Stimulated activated naive CD8-positive, alpha-beta T cell treated with anti-CD3 and anti-CD28 coated beads, Interleukin-15, Interleukin-2, amounts not matched to agents 100 ng/mL and 50 ng/mL, for 24 hours (primary cell): Measurements from ENCODE around the gene MRPS2.

Source experiments
- H3K27ac Mint-ChIP-seq: one replicate; pipeline ENCODE4 v1.8.0; 2021; ENCODE audit warnings: mild to moderate bottlenecking, mixed read lengths
- H3K27me3 Mint-ChIP-seq: one replicate; pipeline ENCODE4 v1.8.0; 2021; ENCODE audit warnings: mixed read lengths
- H3K36me3 Mint-ChIP-seq: one replicate; pipeline ENCODE4 v1.8.0; 2021; ENCODE audit warnings: low read depth, mixed read lengths
- H3K4me1 Mint-ChIP-seq: one replicate; pipeline ENCODE4 v1.8.0; 2021; ENCODE audit warnings: low read depth, mixed read lengths
- H3K4me3 Mint-ChIP-seq: one replicate; pipeline ENCODE4 v1.8.0; 2021; ENCODE audit warnings: mild to moderate bottlenecking, mixed read lengths
- H3K9me3 Mint-ChIP-seq: one replicate; pipeline ENCODE4 v1.8.0; 2021; ENCODE audit warnings: mixed read lengths

MRPS2 gene

GRCh38 chr9:135514342-135515082 lies 14.0 kb downstream of the MRPS2 start:
- Mint-ChIP-seq H3K27ac (no peak overlapping the region), H3K27me3 (peaks cover 14% of the 10 kb centered on the region), H3K4me3 (no peak overlapping the region), H3K4me1 (peaks cover 15% of the 10 kb centered on the region), H3K9me3 (peaks cover 1% of the 10 kb centered on the region), H3K36me3 (no peaks in the 10 kb centered on the region)

- H3K4me1 Mint-ChIP-seq, result peaks cover 15% of the 10 kb centered on the region
- H3K9me3 Mint-ChIP-seq, result no peaks in the 10 kb centered on the region
- H3K36me3 Mint-ChIP-seq, result no peaks in the 10 kb centered on the region
- no peak overlapping the region for H3K27ac Mint-ChIP-seq
- no peak overlapping the region for H3K4me3 Mint-ChIP-seq
- H3K27me3 Mint-ChIP-seq, result peaks cover 19% of the 10 kb centered on the region
Observed at GRCh38 chr9:135515083-135515951, 14.8 kb downstream of the MRPS2 start.

GRCh38 chr9:135516132-135516860 lies 15.8 kb downstream of the MRPS2 start:
- Mint-ChIP-seq H3K27me3 (peaks cover 19% of the 10 kb centered on the region), H3K27ac (no peak overlapping the region), H3K36me3 (no peaks in the 10 kb centered on the region), H3K9me3 (no peaks in the 10 kb centered on the region), H3K4me3 (no peak overlapping the region), H3K4me1 (peaks cover 9% of the 10 kb centered on the region)

- Mint-ChIP-seq H3K9me3 (no peaks in the 10 kb centered on the region), H3K36me3 (no peaks in the 10 kb centered on the region), H3K4me1 (peaks cover 4% of the 10 kb centered on the region), H3K4me3 (no peak overlapping the region), H3K27ac (no peak overlapping the region), H3K27me3 (peaks cover 20% of the 10 kb centered on the region)
Observed at GRCh38 chr9:135517407-135517822, 16.9 kb downstream of the MRPS2 start.

- no peak overlapping the region for H3K4me3 Mint-ChIP-seq
- no peaks in the 10 kb centered on the region for H3K36me3 Mint-ChIP-seq
- H3K9me3 Mint-ChIP-seq, result no peaks in the 10 kb centered on the region
- peaks cover 20% of the 10 kb centered on the region for H3K27me3 Mint-ChIP-seq
- no peak overlapping the region for H3K27ac Mint-ChIP-seq
- peaks cover 4% of the 10 kb centered on the region for H3K4me1 Mint-ChIP-seq
Observed at GRCh38 chr9:135519179-135519971, 18.9 kb downstream of the MRPS2 start.

- H3K36me3 Mint-ChIP-seq, result no peaks in the 10 kb centered on the region
- peaks cover 20% of the 10 kb centered on the region for H3K27me3 Mint-ChIP-seq
- H3K9me3 Mint-ChIP-seq, result no peaks in the 10 kb centered on the region
- no peak within 1 kb of the TSS for H3K27ac Mint-ChIP-seq
- H3K4me1 Mint-ChIP-seq, result peaks cover 3% of the 10 kb centered on the region
- H3K4me3 Mint-ChIP-seq, result no peak within 1 kb of the TSS
Observed at GRCh38 chr9:135520916-135521607, 20.6 kb downstream of the MRPS2 start, which contains the start of gene LCN1. LCN1 (plus strand) TSS chr9:135521440; CDS start chr9:135521498, 58 bp downstream.

GRCh38 chr9:135521608-135522095 lies 21.2 kb downstream of the MRPS2 start:
- Mint-ChIP-seq H3K4me3 (no peak overlapping the region), H3K27me3 (peaks cover 20% of the 10 kb centered on the region), H3K36me3 (no peaks in the 10 kb centered on the region), H3K27ac (no peak overlapping the region), H3K4me1 (no peaks in the 10 kb centered on the region), H3K9me3 (no peaks in the 10 kb centered on the region)

- Mint-ChIP-seq H3K36me3 (no peaks in the 10 kb centered on the region), H3K27ac (no peak overlapping the region), H3K27me3 (peaks cover 20% of the 10 kb centered on the region), H3K4me3 (no peak overlapping the region), H3K4me1 (no peaks in the 10 kb centered on the region), H3K9me3 (no peaks in the 10 kb centered on the region)
Observed at GRCh38 chr9:135522137-135522877, 21.8 kb downstream of the MRPS2 start.

- no peak overlapping the region for H3K4me3 Mint-ChIP-seq
- H3K27ac Mint-ChIP-seq, result no peak overlapping the region
- H3K36me3 Mint-ChIP-seq, result no peaks in the 10 kb centered on the region
- no peaks in the 10 kb centered on the region for H3K4me1 Mint-ChIP-seq
- no peaks in the 10 kb centered on the region for H3K9me3 Mint-ChIP-seq
- H3K27me3 Mint-ChIP-seq, result peaks cover 16% of the 10 kb centered on the region
Observed at GRCh38 chr9:135522931-135523330, 22.4 kb downstream of the MRPS2 start.

- Mint-ChIP-seq H3K4me3 (no peak overlapping the region), H3K36me3 (no peaks in the 10 kb centered on the region), H3K27ac (no peak overlapping the region)
Observed at GRCh38 chr9:135523521-135524129, 23.1 kb downstream of the MRPS2 start.

GRCh38 chr9:135524130-135524861 lies 23.8 kb downstream of the MRPS2 start:
- H3K27ac Mint-ChIP-seq, result no peak overlapping the region
- H3K27me3 Mint-ChIP-seq, result peaks cover 10% of the 10 kb centered on the region
- no peaks in the 10 kb centered on the region for H3K36me3 Mint-ChIP-seq
- H3K4me1 Mint-ChIP-seq, result no peaks in the 10 kb centered on the region
- no peaks in the 10 kb centered on the region for H3K9me3 Mint-ChIP-seq
- H3K4me3 Mint-ChIP-seq, result no peak overlapping the region

More at GRCh38 chr9:135523521-135524129, 23.1 kb downstream of the MRPS2 start:
- H3K9me3 Mint-ChIP-seq, result no peaks in the 10 kb centered on the region
- H3K27me3 Mint-ChIP-seq, result peaks cover 10% of the 10 kb centered on the region
- H3K4me1 Mint-ChIP-seq, result no peaks in the 10 kb centered on the region
